Measurements from ENCODE around the gene DOCK2.

DNA sequence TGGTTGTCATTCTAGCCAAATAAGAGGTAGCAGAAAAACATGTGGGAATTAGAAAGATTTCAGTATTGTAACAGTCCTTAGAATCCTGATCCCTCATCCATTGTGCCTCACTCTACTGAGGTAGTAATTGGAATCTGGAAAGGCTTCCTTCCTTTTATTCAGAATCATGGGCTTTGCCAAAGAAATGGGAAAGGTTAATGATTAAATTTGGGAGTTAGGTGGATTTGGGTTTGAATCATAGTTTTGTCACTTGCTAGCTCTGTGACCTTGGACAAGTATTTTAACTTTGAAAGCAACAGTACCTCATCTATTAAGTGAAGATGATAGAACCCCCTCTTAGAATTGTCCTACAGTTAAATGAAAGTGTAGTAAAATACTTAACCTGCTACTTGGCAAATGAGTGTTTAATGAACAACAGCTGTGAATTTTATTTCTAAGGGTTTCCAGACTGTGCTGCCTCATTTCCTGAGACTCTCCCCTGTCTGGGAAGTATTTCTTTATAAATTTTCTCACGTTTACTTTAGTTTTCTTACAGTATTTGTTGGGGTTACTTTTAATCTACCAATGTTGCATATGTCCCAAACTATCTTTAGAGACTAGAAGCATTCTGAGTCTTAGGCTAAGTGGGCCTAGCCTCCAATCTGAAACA lies 41.8 kb upstream of the DOCK2 start:
- TF ChIP-seq, protein P1, sequence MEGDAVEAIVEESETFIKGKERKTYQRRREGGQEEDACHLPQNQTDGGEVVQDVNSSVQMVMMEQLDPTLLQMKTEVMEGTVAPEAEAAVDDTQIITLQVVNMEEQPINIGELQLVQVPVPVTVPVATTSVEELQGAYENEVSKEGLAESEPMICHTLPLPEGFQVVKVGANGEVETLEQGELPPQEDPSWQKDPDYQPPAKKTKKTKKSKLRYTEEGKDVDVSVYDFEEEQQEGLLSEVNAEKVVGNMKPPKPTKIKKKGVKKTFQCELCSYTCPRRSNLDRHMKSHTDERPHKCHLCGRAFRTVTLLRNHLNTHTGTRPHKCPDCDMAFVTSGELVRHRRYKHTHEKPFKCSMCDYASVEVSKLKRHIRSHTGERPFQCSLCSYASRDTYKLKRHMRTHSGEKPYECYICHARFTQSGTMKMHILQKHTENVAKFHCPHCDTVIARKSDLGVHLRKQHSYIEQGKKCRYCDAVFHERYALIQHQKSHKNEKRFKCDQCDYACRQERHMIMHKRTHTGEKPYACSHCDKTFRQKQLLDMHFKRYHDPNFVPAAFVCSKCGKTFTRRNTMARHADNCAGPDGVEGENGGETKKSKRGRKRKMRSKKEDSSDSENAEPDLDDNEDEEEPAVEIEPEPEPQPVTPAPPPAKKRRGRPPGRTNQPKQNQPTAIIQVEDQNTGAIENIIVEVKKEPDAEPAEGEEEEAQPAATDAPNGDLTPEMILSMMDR (IDR thresholded peaks at IDR 0.05) = no peak
- no peak for TF ChIP-seq POLR2AphosphoS5 (IDR thresholded peaks at IDR 0.05)
